DMS53 (cell line): Measurements from ENCODE around the gene ZNF675.
"Not testable (repeated sequence)": the region's sequence is repeated elsewhere in the genome, so short reads cannot be mapped to it uniquely, and the experiment has no call there.

ENCODE experiments used
- DNase-seq: peaks from one replicate; lab custom pipeline; 2025; lab: John Stamatoyannopoulos, UW

Gene ZNF675

DNA sequence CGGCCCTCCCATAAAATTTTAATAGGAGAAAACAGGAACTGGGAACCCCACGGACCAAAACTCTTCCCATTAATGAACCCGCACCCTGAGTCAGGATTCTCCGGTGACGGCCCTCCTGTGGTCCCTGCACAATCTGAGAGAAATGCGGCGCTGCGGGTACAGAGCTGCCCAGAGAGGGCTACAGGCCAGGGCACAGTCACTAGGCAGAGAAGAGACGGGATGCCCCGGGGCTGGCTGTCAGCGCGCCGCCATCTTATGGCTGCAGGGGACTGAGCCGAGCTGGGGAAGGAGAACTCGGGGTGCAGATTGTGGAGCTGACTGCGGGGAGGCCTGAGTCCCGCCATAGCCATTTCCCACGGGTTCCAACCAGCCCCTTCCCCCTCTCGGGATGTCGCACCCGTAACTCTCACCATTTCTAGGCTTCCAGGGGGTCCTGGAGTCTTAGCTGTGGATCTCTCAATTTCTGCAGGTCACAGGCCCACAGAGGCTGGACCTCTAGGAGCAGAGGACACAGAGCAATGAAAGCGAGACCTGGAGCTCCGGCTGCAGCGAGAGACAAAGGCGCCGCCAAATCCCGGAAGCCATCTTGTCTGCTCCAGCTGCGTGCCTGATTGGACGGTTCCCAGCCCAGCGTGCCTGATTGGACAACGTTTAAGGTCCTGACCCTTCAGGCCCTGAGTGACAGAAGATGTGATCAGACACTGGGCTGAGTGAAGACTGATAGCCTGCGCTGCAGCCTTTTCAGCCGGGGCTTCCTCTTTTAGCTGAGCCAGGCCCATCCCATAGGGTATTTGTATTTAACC, at the start of gene ZNF675:
Gene ZNF675 (minus strand): TSS at position 592 of the 803 bp plus-strand sequence. CDS start 179 bp downstream, at position 413.
- peak; percentile 94 for DNase-seq

- DNase-seq: not testable (repeated sequence)
These were observed 43.9 kb upstream of the ZNF675 start for GRCh38 chr19:23730729-23731465.

DNA sequence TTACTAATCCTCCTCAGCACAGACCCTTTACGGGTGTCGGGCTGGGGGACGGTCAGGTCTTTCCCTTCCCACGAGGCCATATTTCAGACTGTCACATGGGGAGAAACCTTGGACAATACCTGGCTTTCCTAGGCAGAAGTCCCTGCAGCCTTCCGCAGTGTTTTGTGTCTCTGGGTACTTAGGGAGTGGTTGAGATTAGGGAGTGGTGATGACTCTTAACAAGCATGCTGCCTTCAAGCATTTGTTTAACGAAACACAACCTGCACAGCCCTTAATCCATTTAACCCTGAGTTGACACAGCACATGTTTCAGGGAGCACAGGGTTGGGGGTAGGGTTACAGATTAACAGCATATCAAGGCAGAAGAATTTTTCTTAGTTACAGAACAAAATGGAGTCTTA, 37.1 kb upstream of the ZNF675 start:
- not testable (repeated sequence) for DNase-seq

DNA sequence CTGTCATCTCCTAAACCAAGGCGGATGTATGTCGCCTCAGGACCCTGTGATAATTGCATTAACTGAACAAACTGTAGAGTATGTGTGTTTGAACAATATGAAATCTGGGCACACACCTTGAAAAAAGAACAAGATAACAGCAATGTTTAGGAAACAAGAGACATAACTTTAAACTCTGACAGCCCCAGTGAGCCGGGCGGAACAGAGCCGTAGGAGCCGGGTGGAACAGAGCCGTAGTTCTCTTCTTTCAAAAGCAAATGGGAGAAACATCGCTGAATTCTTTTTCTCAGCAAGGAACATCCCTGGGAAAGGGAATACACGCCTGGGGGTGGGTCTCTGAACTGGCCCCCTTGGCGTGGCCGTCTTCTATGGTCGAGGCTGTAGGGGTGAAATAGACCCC, 31.8 kb upstream of the ZNF675 start:
- no peak for DNase-seq

DNA sequence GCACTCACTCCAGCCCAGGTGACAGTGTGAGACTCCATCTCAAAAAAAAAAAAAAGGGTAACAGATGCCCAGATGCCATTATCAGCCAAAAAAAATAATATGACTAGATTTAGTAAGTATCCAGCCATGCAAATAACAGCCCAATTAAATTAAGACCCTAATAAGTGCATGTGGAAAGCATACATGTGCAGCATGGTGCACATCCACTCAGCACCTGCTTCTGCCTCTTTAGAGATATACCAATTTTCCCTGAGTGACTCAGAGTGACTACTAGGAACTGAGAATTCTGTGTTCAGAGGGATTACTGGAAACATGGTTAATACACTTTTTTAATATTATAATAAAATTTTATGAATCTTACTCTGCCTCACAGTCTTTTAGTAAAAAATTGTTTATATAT, 29.8 kb upstream of the ZNF675 start:
- peak; percentile 1 for DNase-seq

GRCh38 chr19:23709347-23709746, 22.3 kb upstream of the ZNF675 start:
- no peak for DNase-seq

DNA sequence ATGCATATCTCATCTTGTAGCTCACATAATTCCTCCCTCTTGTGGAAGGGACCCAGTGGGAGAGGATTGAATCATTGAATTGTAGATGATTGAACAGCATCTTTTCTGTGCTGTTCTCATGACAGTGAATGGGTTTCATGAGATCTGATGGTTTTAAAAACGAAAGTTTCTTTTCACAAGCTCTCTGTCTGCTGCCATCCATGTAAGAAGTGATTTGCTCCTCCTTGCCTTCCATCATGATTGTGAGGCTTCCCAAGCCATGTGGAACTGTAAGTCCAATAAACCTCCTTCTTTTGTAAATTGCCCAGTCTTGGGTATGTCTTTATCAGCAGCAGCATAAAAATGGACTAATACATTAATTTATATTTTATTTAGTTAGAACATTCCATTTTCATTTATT, 19.6 kb upstream of the ZNF675 start:
- no peak for DNase-seq

- no peak for DNase-seq
These were observed 12.5 kb upstream of the ZNF675 start for GRCh38 chr19:23699521-23699860.

DNA sequence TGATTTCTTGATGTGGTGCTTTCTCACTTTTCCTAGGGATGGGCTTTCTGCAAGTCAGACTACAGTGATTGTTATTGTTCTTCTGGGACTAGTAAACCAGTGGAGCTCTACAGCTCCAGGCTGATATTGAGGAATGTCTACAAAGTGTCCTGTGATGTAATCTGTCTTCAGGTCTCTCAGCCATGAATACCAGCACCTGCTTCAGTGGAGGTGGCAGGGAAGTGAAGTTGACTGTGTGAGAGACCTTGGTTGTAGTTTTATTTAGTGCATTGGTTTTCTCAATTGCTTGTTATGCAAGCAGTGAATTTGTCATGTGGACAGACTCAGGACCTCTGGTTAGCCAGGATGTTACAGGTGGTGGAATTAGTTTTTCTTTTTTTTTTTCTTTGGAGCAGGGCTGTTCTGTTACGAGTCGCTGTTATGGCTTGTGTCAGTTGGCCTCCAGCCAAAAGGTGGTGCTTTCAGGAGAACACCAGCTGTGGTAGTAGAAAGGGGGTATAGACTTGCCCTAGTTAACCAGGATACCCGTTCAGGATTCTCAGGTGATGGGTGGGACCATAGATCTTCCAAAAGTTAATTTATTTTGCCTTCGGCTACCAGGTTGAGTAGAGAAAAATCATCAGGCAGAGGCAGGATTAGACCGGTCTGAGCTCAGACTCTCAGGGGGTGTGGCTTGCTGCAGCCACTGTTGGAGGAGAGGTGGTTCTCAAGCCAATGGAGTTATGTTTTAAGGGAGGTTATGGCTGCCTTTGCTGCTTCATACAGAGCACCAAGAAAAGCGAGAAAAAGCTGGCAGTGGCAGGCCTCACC, 11.9 kb upstream of the ZNF675 start:
- peak; percentile 51 for DNase-seq

DNA sequence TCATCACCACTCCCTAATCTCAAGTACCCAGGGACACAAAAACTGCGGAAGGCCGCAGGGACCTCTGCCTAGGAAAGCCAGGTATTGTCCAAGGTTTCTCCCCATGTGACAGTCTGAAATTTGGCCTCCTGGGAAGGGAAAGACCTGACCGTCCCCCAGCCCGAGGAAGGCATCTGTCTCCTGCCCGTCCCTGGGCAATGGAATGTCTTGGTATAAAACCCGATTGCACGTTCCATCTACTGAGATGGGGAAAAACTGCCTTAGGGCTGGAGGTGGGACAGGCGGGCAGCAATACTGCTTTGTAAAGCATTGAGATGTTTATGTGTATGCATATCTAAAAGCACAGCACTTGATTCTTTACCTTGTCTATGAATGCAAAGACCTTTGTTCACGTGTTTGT, 5.9 kb upstream of the ZNF675 start:
- DNase-seq: not testable (repeated sequence)

DNA sequence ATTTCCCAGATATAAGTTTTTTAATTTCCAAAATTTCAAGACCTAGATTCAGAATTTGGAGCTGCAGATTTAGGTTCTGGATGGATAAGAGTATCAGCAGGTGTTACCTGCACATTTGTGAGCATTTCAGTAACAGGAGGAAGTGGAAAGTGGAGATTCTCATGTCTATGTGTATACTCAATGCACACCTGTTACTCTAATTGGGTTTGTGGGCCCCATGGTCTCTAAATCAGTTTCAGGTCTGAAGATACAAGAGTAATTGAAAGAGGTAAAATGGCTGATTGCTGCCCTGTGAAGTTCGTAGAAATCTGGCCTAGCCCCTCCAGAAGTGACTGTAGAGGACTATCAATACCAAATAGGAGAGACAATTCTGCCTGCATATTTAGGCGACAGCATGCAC, 13.9 kb downstream of the ZNF675 start:
- no peak for DNase-seq

DNA sequence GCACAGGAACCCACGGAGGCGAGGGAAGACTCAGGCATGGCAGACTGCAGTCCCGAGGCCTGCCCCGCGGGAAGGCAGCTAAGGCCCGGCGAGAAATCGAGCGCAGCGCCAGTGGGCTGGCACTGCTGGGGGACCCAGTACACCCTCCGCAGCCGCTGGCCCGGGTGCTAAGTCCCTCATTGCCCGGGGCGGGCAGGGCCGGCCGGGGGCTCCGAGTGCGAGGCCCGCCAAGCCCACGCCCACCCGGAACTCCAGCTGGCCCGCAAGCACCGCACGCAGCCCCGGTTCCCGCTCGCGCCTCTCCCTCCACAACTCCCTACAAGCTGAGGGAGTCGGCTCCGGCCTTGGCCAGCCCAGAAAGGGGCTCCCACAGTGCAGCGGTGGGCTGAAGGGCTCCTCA, 18.4 kb downstream of the ZNF675 start:
- DNase-seq: not testable (repeated sequence)

DNA sequence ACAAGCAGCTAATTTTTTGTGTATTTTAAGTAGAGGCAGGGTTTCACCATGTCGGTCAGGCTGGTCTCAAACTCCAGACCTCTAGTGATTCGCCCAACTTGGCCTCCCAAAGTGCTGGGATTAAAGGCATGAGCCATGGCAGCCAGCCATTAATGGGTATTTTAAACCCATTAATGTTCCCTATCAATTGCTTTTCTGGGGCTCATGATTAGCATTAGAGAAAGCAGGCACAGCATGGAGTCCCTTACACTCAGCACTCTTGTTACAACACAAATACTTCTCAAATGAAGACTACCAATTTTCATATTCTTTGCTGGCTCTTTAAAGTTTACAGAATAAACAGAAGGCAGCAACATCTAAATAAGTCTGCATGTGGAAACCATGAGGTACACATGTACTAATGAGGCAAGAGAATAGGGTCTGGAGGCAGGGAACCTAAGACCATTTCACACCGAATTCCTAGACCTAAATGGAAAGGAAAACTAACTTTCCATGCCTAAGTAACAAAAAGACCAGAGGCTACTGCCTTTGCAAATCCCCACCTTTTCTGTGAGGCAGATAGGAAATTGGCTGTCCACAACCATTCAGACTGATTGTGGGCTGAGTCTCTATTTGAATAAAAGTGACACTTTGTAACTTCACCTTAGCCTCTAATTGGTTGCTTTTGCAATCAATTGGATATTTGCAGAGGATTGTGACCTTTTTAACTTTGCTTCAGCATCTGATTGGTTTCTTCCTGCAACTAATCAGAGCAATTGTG, 21.2 kb downstream of the ZNF675 start:
- no peak for DNase-seq

- peak; percentile 28 for DNase-seq
These were observed 37.2 kb downstream of the ZNF675 start for GRCh38 chr19:23649817-23650216.
